Prostate gland (tissue), 2 donors: ENCODE results near the gene CER1. TPM values are rescaled to one million over a fixed set of nuclear protein-coding genes. Genes with fewer than 3 reads are reported as not detected.

ENCODE experiments used
- DNase-seq: peaks from one replicate; pipeline ENCODE4 v3.0.0-alpha.2; 2019; ENCODE audit warnings: low spot score
- H3K27ac ChIP-seq, 2 donors: fragments of 200-600 bp; sonication (generic); 2 replicates each; pipeline ENCODE4 v1.5.1; 2017 to 2019
- H3K27me3 ChIP-seq: fragments of 200-600 bp; sonication (generic); replicated peaks from 2 replicates; pipeline ENCODE4 v1.5.1; 2019; ENCODE audit not compliant: insufficient read depth
- H3K36me3 ChIP-seq, 2 donors: fragments of 200-600 bp; sonication (generic); 1 replicate in 1 of 2; 2 replicates in 1 of 2; pipeline versions ENCODE4 v1.5.1 to v1.8.1; 2017 to 2019
- H3K4me1 ChIP-seq: fragments of 200-600 bp; sonication (generic); replicated peaks from 2 replicates; pipeline ENCODE4 v1.5.1; 2019
- H3K4me3 ChIP-seq, 2 donors: fragments of 200-600 bp; sonication (generic); 2 replicates each; pipeline ENCODE4 v1.5.1; 2017 to 2019
- H3K9me3 ChIP-seq: fragments of 200-600 bp; sonication (generic); 2 replicates; pipeline ENCODE4 v1.5.1; 2017
- POLR2A ChIP-seq: fragments of 450-650 bp; IDR thresholded peaks from one replicate; pipeline ENCODE4 v1.6.1; 2016; ENCODE audit warnings: antibody characterized with exemption, mild to moderate bottlenecking
- POLR2AphosphoS5 ChIP-seq: sonication (generic); formaldehyde crosslinking; IDR thresholded peaks from one replicate; pipeline ENCODE4 v1.6.1; 2017; ENCODE audit warnings: antibody characterized with exemption
- WGBS: methylation state at CpG from one replicate; pipeline ENCODE4 v1.1.5; 2018; 5-methylcytosine and 5-hydroxymethylcytosine counted together
- intact Hi-C: fragments of 100-400 bp; cut with DNase I; formaldehyde crosslinking; loops from one replicate; pipeline ENCODE4 v1.14.2; 2022
- total RNA-seq, 2 donors: library from RNA; depleted of rRNA; stranded (reverse); fragments of >200 nt; gene quantifications; one replicate each; pipeline ENCODE4 v1.1.0, GENCODE V29; 2016
- TF ChIP-seq, protein P1 (sequence below), 4 experiments: fragments of 200-600 bp in 2 of 4; fragments of 450-650 bp in 2 of 4; sonication (generic) in 2 of 4; IDR thresholded peaks; 1 replicate in 3 of 4; 2 replicates in 1 of 4; pipeline ENCODE4 v1.5.1; 2016 to 2019; ENCODE audit warnings: antibody characterized with exemption in 4 of 4, mild to moderate bottlenecking in 2 of 4, moderate library complexity in 2 of 4

CER1 gene
- total RNA-seq, 2 donors from 2014 or later: not detected

DNA sequence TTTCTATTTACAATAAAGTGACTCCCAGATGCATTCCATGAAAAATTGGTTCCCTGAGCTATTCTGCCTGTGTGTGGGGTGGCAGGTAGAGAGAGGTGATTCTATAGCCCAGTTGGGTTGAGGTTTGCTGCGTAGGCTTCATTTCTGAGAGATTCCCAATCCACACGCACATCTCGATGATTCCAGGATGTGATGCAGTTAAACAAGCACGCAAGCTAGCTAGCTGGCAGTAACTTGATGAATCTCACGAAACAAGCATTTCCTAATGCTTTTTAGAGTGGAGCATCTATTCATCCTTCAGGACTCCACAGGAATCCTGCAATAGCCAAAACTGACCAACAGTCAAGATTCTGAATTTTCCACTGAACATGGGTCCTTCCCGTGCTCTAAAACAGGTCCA, 43.8 kb upstream of the CER1 start:
- H3K4me1 ChIP-seq: no peaks in the 10 kb centered on the region
- no peaks in the 10 kb centered on the region for H3K36me3 ChIP-seq
- no peaks in the 10 kb centered on the region for H3K27me3 ChIP-seq
- WGBS: 96% methylated on average over 6 of the region's 6 CpGs
- H3K27ac ChIP-seq: no peak overlapping the region
- TF ChIP-seq, protein P1, sequence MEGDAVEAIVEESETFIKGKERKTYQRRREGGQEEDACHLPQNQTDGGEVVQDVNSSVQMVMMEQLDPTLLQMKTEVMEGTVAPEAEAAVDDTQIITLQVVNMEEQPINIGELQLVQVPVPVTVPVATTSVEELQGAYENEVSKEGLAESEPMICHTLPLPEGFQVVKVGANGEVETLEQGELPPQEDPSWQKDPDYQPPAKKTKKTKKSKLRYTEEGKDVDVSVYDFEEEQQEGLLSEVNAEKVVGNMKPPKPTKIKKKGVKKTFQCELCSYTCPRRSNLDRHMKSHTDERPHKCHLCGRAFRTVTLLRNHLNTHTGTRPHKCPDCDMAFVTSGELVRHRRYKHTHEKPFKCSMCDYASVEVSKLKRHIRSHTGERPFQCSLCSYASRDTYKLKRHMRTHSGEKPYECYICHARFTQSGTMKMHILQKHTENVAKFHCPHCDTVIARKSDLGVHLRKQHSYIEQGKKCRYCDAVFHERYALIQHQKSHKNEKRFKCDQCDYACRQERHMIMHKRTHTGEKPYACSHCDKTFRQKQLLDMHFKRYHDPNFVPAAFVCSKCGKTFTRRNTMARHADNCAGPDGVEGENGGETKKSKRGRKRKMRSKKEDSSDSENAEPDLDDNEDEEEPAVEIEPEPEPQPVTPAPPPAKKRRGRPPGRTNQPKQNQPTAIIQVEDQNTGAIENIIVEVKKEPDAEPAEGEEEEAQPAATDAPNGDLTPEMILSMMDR (IDR thresholded peaks at IDR 0.05): no peak
- TF ChIP-seq POLR2A (no peak), POLR2AphosphoS5 (no peak)
- DNase-seq: no peak
- intact Hi-C loops: no loop called here
- H3K4me3 ChIP-seq: no peak overlapping the region
- no peaks in the 10 kb centered on the region for H3K9me3 ChIP-seq

DNA sequence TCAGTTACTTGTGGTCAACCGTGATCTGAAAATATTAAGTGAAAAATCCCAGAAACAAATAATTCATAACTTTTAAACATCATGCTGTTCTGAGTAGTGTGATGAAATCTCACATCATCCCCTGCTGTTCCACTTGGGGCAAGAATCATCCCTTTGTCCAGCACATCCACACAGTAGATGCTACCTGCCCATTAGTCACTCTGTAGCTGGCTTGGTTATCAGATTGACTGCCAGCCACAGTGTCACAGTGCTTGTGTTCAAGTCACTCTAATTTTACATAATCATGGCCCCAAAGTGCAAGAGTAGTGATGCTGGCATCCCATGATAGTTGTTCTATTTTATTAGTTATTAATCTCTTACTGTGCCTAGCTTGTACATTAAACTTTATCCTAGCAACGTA, 39.1 kb upstream of the CER1 start:
- Histone ChIP-seq H3K9me3 (no peaks in the 10 kb centered on the region), H3K27ac (no peak overlapping the region), H3K36me3 (no peaks in the 10 kb centered on the region), H3K27me3 (no peaks in the 10 kb centered on the region), H3K4me3 (no peak overlapping the region), H3K4me1 (no peaks in the 10 kb centered on the region)
- no peak for DNase-seq
- WGBS: 90% methylated on average over 2 of the region's 2 CpGs
- intact Hi-C loops: no loop called here
- no peak for TF ChIP-seq POLR2AphosphoS5
- no peak for TF ChIP-seq POLR2A
- TF ChIP-seq, protein P1 (IDR thresholded peaks at IDR 0.05): no peak

DNA sequence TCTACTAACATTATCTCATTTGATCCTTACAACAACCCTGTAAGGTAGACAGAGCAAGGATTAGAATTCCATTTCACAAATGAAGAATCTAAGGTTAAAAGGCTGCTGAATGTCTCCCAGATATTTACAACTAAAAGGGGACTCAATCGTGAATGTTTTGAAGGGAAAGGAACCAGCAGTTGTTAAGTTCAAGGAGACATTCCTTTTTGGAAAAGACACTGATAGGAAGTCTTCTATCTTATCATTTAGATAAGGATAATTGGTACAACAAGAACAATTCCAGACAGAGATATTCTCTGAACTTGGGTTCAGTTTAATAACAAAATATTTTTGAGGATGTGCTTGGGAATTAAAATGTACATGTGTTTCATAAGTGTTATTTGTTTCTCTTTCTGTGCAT, 37.5 kb upstream of the CER1 start:
- H3K4me3 ChIP-seq: no peak overlapping the region
- H3K9me3 ChIP-seq: no peaks in the 10 kb centered on the region
- H3K27ac ChIP-seq: no peak overlapping the region
- H3K4me1 ChIP-seq: no peaks in the 10 kb centered on the region
- WGBS: 0% methylated on average over 1 of the region's 1 CpG
- H3K36me3 ChIP-seq: no peaks in the 10 kb centered on the region
- no peak for DNase-seq
- intact Hi-C loops: no loop called here
- TF ChIP-seq POLR2A (no peak), POLR2AphosphoS5 (no peak)
- TF ChIP-seq, protein P1 (IDR thresholded peaks at IDR 0.05): no peak
- H3K27me3 ChIP-seq: no peaks in the 10 kb centered on the region

DNA sequence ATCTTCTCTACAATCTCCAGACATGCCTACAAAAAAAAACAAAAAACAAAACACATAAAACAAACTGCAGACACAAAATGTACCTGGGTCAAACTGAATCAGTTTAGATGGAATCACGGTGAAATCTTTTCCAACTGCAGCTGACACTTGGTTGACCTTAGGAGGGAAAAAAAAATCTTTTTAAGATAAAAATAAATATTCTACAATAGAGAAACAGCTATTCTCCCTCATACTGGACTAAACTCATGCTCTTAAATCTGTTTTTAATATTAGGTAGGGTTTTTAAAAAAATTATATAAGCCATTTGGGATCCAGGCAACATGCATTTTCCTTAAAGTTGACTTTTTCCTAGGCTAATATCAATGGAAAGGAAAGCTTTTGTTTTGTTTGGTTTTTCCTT, 33.8 kb upstream of the CER1 start:
- no peak for TF ChIP-seq POLR2A
- TF ChIP-seq, protein P1 (IDR thresholded peaks at IDR 0.05): no peak
- no peak for TF ChIP-seq POLR2AphosphoS5
- 24% methylated on average over 1 of the region's 1 CpG for WGBS
- Histone ChIP-seq H3K9me3 (no peaks in the 10 kb centered on the region), H3K4me3 (no peak overlapping the region), H3K27me3 (no peaks in the 10 kb centered on the region), H3K4me1 (no peaks in the 10 kb centered on the region), H3K36me3 (no peaks in the 10 kb centered on the region), H3K27ac (no peak overlapping the region)
- no peak for DNase-seq
- intact Hi-C loops: no loop called here

DNA sequence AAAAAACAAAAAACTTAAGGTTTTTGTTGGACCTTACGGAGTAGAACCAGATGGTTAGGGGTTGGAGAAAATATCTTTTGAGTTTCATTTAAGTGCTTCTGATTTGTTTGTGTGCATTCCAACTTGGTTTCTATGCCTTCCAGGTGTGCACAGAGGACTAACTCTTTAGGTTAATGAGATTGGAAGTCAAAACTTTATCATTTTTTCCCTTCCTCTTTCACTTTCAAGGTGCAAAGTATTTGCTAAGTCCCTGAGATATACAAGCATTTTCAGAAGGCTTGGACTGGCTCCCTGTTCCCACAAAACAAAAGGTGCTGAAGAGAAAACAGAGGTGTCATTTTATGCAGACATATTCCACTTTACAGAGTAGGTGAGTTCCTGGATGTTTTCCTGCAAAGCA, 30.3 kb upstream of the CER1 start:
- H3K4me3 ChIP-seq: no peak overlapping the region
- no peak for DNase-seq
- H3K36me3 ChIP-seq: no peaks in the 10 kb centered on the region
- H3K27me3 ChIP-seq: no peaks in the 10 kb centered on the region
- H3K4me1 ChIP-seq: no peaks in the 10 kb centered on the region
- no peaks in the 10 kb centered on the region for H3K9me3 ChIP-seq
- TF ChIP-seq, protein P1 (IDR thresholded peaks at IDR 0.05): no peak
- TF ChIP-seq POLR2AphosphoS5: no peak
- no peak for TF ChIP-seq POLR2A
- 97% methylated on average over 1 of the region's 1 CpG for WGBS
- intact Hi-C loops: no loop called here
- H3K27ac ChIP-seq: no peak overlapping the region
